ENCODE measurements around the gene ZNF143.

DNA sequence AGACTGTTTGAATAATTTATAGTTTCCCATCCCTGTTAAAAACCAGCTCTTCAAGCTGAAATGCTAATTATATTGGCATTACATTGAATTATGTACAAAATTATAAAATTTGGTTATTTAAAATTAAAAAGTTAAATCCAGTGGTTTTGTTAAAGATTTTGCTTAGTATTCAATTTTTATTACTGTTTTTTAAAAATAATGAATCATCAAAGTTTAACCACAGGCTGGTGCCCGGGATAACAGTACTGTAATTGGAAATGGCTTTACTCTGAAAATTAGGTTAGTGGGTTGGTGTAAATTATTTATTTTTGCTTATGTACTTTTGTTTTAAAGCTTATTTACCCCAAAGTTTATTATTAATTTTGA lies 67.3 kb downstream of the ZNF143 start:
- TF ChIP-seq, protein P1, sequence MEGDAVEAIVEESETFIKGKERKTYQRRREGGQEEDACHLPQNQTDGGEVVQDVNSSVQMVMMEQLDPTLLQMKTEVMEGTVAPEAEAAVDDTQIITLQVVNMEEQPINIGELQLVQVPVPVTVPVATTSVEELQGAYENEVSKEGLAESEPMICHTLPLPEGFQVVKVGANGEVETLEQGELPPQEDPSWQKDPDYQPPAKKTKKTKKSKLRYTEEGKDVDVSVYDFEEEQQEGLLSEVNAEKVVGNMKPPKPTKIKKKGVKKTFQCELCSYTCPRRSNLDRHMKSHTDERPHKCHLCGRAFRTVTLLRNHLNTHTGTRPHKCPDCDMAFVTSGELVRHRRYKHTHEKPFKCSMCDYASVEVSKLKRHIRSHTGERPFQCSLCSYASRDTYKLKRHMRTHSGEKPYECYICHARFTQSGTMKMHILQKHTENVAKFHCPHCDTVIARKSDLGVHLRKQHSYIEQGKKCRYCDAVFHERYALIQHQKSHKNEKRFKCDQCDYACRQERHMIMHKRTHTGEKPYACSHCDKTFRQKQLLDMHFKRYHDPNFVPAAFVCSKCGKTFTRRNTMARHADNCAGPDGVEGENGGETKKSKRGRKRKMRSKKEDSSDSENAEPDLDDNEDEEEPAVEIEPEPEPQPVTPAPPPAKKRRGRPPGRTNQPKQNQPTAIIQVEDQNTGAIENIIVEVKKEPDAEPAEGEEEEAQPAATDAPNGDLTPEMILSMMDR (conservative IDR thresholded peaks at IDR 0.05; ENCODE audit: low read length): no peak
- TF ChIP-seq EZH2phosphoT487 (IDR thresholded peaks at IDR 0.05; ENCODE audit: borderline replicate concordance): no peak
